Measurements from ENCODE around the gene NFIA.
"Not testable (repeated sequence)": the region's sequence is repeated elsewhere in the genome, so short reads cannot be mapped to it uniquely, and the experiment has no call there.

Gene NFIA

GRCh38 chr1:61254634-61255357, 172.4 kb downstream of the NFIA start:
- DNase-seq, result no peak

DNA sequence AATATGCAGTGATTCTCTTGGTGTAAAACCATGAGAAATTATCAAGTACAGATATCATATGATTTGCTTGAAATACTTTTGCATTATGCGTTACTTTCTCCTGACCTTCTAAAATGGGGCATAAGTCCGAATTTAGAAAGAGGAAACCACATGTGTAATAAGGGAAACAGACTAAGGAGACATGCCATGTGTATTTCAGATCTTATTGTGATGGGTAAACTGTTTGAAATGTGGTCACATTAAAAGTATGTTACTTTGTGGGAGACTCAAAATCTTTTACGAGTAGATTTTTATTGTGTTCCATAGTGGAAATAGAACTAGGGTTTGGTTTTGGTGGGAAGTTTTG, 173.0 kb downstream of the NFIA start:
- no peak for DNase-seq

DNA sequence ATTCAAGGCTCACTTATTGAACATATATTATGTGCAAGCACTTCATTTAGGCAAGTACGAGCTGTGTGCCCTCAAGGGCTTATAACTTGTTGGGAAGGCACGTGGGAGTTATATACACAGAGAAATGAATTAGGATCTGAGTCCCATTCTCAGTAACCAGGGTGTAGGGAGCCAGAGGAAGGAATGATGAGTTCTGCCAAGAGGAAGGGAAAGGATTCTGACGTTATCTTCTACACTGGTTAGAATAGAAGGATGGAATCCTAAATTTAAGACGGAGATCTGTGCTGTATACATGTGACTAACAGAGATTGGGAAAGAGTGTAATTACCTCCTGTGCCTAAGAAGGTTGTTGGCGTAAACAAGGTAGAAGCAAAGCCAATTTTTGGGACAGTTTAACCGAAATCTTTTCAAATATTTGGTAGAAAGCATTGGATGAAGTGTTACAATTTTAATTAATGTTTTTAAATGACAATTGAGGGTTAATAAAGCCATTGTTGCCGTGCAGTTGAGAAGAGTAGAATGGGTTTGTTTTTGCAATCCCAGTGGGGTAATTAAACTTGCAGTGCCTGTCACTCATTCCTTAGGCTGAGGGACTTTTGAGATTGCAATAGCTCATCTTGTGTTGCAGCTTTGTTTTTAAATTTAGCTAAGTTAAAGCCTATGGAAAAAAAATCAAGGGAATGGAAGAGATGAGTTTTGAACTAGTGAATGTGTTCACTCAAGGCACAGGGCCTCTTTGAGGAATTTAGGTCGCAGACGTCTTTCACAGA, 177.2 kb downstream of the NFIA start:
- no peak for DNase-seq

GRCh38 chr1:61260171-61260570, 177.8 kb downstream of the NFIA start:
- no peak for DNase-seq

DNA sequence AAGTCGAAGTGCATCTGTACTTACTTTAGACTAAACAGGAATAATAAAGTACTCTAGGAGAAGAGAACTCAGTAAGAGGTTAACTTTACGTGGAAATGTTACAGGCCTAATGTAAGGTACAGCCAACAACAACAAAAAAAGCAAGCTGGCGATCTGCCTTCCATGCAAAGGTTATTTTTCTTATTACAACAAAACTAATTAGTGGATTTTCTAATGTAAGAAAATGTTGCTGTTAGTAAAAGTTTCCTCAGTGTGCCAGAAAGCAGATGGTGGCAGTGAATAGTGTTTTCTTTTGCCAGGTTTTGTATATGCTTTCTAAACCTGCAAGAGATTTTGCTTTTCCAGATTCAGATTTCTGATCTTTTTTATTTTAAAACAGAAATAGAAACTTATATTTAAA, 179.2 kb downstream of the NFIA start:
- no peak for DNase-seq

GRCh38 chr1:61263905-61264824, 181.8 kb downstream of the NFIA start:
- no peak for DNase-seq

DNA sequence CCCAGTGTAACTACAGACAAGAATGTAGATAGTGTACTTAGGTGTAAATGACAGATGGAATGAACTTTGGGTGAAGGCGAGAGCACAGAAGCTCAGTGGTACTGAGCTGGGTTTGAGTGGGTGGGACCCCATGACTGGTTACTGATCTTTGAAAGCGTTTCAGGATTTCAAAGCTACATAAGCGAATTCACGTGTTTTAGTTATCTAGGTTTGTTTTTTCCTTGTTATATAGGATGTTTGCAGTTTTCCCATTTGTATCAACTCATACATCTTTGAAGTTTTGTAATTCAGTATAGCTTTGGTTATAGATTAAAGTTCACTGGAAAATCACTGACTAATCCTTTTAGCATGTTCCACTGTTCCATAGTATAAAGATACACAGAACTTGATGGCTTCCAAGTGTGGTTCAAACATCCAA, 182.5 kb downstream of the NFIA start:
- no peak for DNase-seq

DNA sequence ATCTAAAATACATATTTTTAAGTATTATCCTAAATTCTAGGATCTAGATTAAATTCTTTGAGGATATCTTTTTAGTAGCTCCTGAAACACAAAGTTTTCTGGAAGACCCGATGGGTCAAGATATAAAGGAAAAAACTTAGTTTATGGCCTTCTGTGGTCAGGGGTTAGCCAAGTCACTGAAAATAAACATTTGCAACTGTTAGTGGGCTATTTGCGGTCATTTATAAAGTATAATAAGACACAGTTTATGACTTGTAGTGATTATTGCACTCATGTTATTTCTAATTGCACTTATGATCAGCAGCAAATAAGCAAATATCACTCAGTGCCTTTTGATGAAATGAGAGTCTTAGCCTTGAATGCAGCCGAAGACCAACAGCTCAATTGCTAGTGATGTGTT, 183.3 kb downstream of the NFIA start:
- no peak for DNase-seq

DNA sequence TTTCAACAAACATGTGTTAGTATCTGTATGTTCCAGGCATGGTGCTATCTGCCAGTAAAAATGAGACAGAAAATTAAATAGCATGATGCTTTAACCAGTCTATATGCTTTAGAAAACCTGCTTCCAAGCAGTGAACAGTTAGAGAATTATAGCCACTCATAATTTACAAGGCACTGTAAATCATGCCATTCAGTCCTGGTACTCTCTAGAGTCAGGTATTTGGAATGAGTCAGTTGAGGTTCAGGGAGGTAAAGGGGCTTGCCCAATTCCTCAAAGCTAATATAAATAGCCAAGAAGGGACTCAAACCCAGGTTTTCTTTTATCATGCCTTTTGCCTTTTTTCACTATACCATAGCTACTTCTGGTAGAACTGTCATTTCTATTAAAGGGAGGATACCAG, 184.4 kb downstream of the NFIA start:
- no peak for DNase-seq

DNA sequence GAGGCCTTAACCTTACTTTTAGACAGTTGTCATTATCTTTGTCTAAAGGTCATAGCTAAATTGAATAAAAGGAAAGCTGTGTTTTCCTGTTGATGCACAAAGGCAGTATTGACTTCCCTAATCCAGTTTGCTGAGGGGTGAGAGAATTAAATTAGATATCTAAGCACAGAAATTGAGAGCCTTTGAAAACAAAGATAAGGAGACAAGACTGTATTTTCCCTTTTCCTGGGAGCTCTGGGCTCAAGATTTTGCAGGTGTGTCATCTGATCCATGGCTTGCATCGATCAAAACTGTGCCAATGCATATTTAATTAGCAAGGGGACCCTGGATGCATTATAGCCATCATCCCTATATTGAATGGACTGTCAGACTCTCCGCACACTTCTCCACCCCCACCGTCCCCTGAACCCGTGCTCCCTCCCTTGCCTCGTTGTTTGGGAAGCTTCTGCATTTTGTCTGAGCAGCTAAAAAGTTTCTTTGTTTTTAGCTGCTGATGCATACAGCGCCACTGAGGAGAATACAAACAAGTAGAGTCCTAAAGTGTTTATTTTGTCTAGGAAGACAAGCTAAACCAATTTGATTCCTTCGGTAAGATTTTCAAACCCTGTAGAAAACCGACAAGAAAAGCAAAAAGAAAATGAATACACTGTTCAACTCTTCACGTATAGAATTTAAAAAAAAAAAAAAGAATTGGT, 186.3 kb downstream of the NFIA start:
- no peak for DNase-seq

DNA sequence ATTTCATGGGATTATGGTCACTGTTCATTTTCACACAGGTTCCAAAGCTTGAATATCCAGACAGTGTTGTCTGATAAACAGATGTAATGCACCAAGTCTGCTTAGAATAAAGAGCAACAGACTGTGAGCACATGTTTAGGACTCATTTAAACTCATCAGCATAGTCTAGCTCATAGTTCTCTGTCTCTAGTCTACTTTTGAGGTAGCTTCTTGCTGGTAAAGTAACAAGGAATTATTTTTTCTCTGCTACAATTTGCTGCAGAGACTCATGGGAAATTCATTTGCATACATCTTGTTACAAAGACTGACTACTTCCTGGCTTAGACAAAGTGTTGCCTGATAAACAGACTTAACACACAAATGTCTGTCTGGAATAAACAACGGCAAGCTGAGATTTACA, 187.2 kb downstream of the NFIA start:
- DNase-seq, result no peak

GRCh38 chr1:61270107-61270506, 187.7 kb downstream of the NFIA start:
- DNase-seq, result no peak

DNA sequence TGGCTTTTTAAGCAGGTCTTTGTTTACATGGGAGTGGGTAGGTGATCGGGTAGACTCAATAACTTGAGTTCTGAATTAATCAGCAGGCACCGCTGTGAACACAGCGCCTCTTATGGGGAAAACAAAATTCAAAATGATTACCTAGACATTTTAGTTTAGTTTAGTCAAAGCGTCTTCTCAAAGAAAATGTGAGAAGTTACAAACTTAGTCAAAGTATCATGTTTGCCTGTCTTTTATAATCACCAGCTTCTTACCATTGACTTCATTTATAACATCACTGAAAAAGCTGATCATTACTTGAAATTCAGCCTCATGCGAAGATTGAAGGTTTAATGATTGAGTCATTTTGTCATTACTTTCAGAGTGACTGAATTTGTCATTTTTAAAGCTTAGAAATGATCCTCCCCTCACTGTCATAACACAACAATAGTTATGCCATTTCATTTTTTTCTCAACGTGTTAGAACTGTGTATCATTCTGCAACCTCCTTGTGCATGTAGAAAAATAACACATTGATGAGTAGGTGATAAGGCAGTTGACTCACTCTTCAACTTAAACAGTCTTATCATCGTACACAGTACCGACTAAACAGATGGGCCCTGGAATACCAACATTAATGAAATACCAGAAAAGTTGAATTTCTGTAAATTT, 188.5 kb downstream of the NFIA start:
- DNase-seq, result no peak

- no peak for DNase-seq
Measured at GRCh38 chr1:61271412-61271789, 189.0 kb downstream of the NFIA start.

GRCh38 chr1:61273167-61273705, 190.9 kb downstream of the NFIA start:
- DNase-seq, result no peak

DNA sequence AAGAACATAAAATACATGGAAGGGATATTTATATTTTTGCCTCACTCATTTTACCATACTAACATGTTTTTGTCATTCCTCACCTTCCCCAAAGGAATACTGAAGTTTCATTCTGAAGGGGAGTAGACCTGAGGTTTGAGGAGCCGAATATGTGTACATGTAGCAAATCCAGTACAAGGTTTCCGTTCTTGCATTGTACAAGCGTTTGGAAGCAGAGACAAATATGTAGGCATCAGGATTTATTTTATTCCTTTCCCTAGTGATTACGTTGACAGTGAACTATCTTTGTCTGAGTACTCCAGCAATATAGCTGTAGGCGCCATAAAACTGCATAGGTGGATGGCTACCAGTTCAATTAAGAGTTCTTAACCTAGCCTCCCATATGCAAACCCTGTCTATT, 191.5 kb downstream of the NFIA start:
- no peak for DNase-seq

DNA sequence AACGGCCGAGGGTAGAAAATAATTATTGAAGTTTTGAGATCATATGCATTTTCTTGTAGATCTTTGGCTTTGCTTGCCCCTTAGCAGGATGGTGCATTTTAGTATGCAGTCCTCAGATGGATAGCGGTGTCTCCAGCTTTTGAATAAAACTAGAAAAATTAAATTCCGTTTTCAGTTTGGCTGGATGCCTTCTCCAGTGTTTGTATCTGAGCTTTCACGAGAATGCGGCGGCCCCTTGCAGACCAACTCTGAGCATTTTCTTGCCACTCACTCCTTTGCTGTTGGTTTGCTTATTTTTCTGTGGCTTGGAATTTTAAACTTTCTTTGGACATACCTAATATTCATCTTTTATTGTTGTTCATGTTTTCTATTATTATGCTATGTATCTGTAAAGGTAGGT, 192.6 kb downstream of the NFIA start:
- DNase-seq, result no peak

DNA sequence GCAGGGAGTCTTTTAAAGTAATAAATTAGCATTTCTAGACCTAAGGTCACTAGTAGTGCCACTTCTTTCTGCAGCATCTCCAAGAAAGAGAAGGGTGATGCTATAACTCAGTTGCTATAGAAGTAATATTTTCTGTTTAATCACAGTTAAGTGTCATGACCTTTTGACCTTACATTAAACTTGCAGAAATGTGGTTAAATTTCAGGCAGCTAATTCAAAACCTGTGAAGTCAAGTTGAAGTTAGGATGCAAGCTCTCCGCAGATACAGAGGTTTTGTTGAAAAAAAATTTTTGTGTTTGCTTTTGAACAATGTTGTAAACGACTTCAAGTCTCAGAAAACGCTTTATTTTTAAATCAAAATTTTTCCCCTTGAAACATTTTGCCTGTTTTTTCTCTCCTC, 193.9 kb downstream of the NFIA start:
- no peak for DNase-seq

- no peak for DNase-seq
Measured at GRCh38 chr1:61277121-61277690, 194.8 kb downstream of the NFIA start.

DNA sequence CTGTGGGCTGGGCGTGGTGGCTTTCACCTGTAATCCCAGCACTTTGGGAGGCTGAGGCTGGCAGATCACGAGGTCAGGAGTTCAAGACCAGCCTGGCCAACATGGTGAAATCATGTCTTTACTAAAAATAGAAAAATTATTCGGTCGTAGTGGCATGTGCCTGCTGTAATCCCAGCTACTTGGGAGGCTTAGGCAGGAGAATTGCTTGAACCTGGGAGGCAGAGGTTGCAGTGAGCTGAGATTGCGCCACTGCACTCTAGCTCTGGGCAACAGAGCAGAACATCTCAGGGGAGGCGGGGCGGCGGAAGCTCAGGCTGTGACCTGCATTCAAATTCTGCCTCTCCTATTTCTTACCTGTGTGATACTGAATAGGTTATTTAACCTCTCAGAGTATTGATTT, 196.1 kb downstream of the NFIA start:
- DNase-seq, result not testable (repeated sequence)

GRCh38 chr1:61278966-61279365, 196.6 kb downstream of the NFIA start:
- DNase-seq, result no peak

DNA sequence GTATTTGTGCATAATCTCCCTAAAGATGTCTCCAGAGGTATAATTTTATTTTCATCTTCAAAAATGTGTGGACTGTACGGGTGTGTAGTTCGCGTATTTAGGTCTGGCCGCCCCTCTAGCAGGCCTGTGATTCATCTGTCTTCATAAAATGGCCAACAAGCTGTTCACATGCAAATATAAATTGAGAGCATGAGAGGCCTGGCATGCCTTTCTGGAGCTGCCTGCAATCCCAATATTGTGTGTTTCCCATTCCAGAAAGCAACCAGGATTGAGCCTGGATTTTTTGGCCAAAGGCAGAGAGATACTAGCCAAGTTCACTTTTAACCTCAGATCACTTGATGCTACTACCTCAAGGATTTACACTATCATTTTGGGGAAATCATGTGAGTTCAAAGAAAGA, 197.2 kb downstream of the NFIA start:
- DNase-seq, result no peak
